IMR-90 (cell line): Measurements from ENCODE around the gene DAND5. TPM values are rescaled to one million over a fixed set of nuclear protein-coding genes. Genes with fewer than 3 reads are reported as not detected.

Source experiments
- ATAC-seq: fragments of 200-7000 bp; cut with Tn5 transposase; 2 replicates; pipeline ENCODE4 v1.9.1; 2020; ENCODE audit warnings: low read depth, mild to moderate bottlenecking, moderate library complexity
- BruUV-seq: library from RNA; stranded (reverse); fragments of 400-500 nt; replicated peaks from 2 replicates; lab custom pipeline; 2021; lab: Mats Ljungman, UMichigan
- CTCF ChIA-PET: fragments of 300-600 bp; formaldehyde crosslinking; extraction: SDS; loops from one replicate; lab custom pipeline; 2021; ENCODE audit warnings: antibody characterized with exemption; lab: Yijun Ruan, JAX
- POLR2A ChIA-PET: fragments of 300-600 bp; sonication (Branson Sonifier 250); formaldehyde crosslinking; loops from one replicate; lab custom pipeline; 2022; ENCODE audit warnings: antibody characterized with exemption; ENCODE audit not compliant: unreplicated experiment; lab: Charles Lee
- DNase-seq: peaks from one replicate; pipeline ENCODE4 v3.0.0; 2013
- H2AFZ ChIP-seq: replicated peaks from 2 replicates; pipeline ENCODE3; 2013; ENCODE audit warnings: low read length, mild to moderate bottlenecking; ENCODE audit not compliant: poor library complexity
- H2AK5ac ChIP-seq: 2 replicates; pipeline ENCODE4 v1.6.1; 2013; ENCODE audit warnings: low read depth, low read length, inconsistent platforms
- H2AK9ac ChIP-seq: replicated peaks from 2 replicates; pipeline ENCODE3; 2013; ENCODE audit warnings: mild to moderate bottlenecking, low read depth, low read length, moderate library complexity; ENCODE audit not compliant: poor library complexity
- H2BK120ac ChIP-seq: 2 replicates; pipeline ENCODE4 v1.6.1; 2013; ENCODE audit warnings: low read depth, low read length, inconsistent platforms
- H2BK15ac ChIP-seq: 3 replicates; pipeline ENCODE4 v1.6.1; 2013; ENCODE audit warnings: low read depth, low read length, inconsistent platforms
- H2BK20ac ChIP-seq: 2 replicates; pipeline ENCODE4 v1.6.1; 2013; ENCODE audit warnings: low read depth, mild to moderate bottlenecking, inconsistent platforms, low read length, moderate library complexity
- H2BK5ac ChIP-seq: 2 replicates; pipeline ENCODE4 v1.6.1; 2013; ENCODE audit warnings: mild to moderate bottlenecking, low read depth, low read length, inconsistent platforms; ENCODE audit not compliant: poor library complexity, severe bottlenecking
- H3K14ac ChIP-seq: replicated peaks from 2 replicates; pipeline ENCODE4 v1.6.1; 2013; ENCODE audit warnings: low read depth, low read length, inconsistent platforms
- H3K18ac ChIP-seq: 2 replicates; pipeline ENCODE4 v1.6.1; 2013; ENCODE audit warnings: low read depth, low read length, control low read depth
- H3K23ac ChIP-seq: 2 replicates; pipeline ENCODE4 v1.6.1; 2013; ENCODE audit warnings: low read depth, low read length, inconsistent platforms
- H3K27ac ChIP-seq: 2 replicates; pipeline ENCODE4 v1.5.1; 2013; ENCODE audit warnings: mild to moderate bottlenecking, control low read depth, low read length; ENCODE audit not compliant: insufficient read depth
- H3K27me3 ChIP-seq: 2 replicates; pipeline ENCODE4 v1.6.1; 2013; ENCODE audit warnings: low read length; ENCODE audit not compliant: control insufficient read depth, insufficient read depth
- H3K36me3 ChIP-seq: 2 replicates; pipeline ENCODE4 v1.6.1; 2013; ENCODE audit warnings: low read length, mixed read lengths; ENCODE audit not compliant: control insufficient read depth, insufficient read depth
- H3K4ac ChIP-seq: 2 replicates; pipeline ENCODE4 v1.6.1; 2013; ENCODE audit warnings: low read depth, low read length, inconsistent platforms
- H3K4me1 ChIP-seq: 2 replicates; pipeline ENCODE4 v1.6.1; 2013; ENCODE audit warnings: low read length, mixed read lengths; ENCODE audit not compliant: control insufficient read depth, insufficient read depth
- H3K4me2 ChIP-seq: 2 replicates; pipeline ENCODE4 v1.6.1; 2013; ENCODE audit warnings: low read depth, mild to moderate bottlenecking, control low read depth, low read length, moderate library complexity
- H3K4me3 ChIP-seq: 2 replicates; pipeline ENCODE4 v1.5.1; 2013; ENCODE audit warnings: low read depth, mild to moderate bottlenecking, control low read depth, low read length, moderate library complexity; ENCODE audit not compliant: insufficient read depth
- H3K56ac ChIP-seq: 2 replicates; pipeline ENCODE4 v1.6.1; 2013; ENCODE audit warnings: low read length, inconsistent platforms; ENCODE audit not compliant: insufficient read depth; ENCODE audit errors: extremely low read depth
- H3K79me1 ChIP-seq, 2 experiments: 2 replicates each; pipeline ENCODE4 v1.6.1; 2013; ENCODE audit warnings: low read length in 2 of 2, inconsistent platforms in 1 of 2, low read depth in 1 of 2
- H3K9ac ChIP-seq: 2 replicates; pipeline ENCODE4 v1.6.1; 2013; ENCODE audit warnings: low read depth, low read length, control low read depth
- H3K9me1 ChIP-seq: 2 replicates; pipeline ENCODE4 v1.6.1; 2013; ENCODE audit warnings: low read length, inconsistent platforms; ENCODE audit not compliant: insufficient read depth
- H3K9me3 ChIP-seq: 2 replicates; pipeline ENCODE4 v1.6.1; 2013; ENCODE audit warnings: low read length; ENCODE audit not compliant: control insufficient read depth, insufficient read depth
- H4K20me1 ChIP-seq: 2 replicates; pipeline ENCODE4 v1.6.1; 2013; ENCODE audit warnings: low read length, inconsistent platforms; ENCODE audit not compliant: insufficient read depth
- H4K5ac ChIP-seq: 2 replicates; pipeline ENCODE4 v1.6.1; 2013; ENCODE audit warnings: mild to moderate bottlenecking, low read depth, low read length, control low read depth
- H4K8ac ChIP-seq, 2 experiments: 2 replicates each; pipeline ENCODE4 v1.6.1; 2013; ENCODE audit warnings: low read depth in 2 of 2, low read length in 2 of 2, control low read depth in 1 of 2, inconsistent platforms in 1 of 2
- H4K91ac ChIP-seq: 2 replicates; pipeline ENCODE4 v1.6.1; 2013; ENCODE audit warnings: low read depth, low read length, inconsistent platforms; ENCODE audit not compliant: insufficient read depth
- BHLHE40 ChIP-seq: fragments of 150-350 bp; IDR thresholded peaks from 2 replicates; pipeline ENCODE4 v1.6.1; 2016; ENCODE audit warnings: mild to moderate bottlenecking, low read depth, low read length
- CTCF ChIP-seq: conservative IDR thresholded peaks from 2 replicates; pipeline ENCODE4 v1.5.1; 2012; ENCODE audit warnings: mild to moderate bottlenecking, low read depth, low read length, improper control_type of control experiment
- FOS ChIP-seq: fragments of 150-350 bp; IDR thresholded peaks from 2 replicates; pipeline ENCODE4 v1.6.1; 2016; ENCODE audit warnings: low read depth, low read length
- MAZ ChIP-seq: IDR thresholded peaks from 2 replicates; pipeline ENCODE4 v1.6.1; 2012; ENCODE audit warnings: low read depth, mild to moderate bottlenecking, low read length, improper control_type of control experiment, moderate library complexity, borderline replicate concordance
- MXI1 ChIP-seq: IDR thresholded peaks from 2 replicates; pipeline ENCODE4 v1.6.1; 2012; ENCODE audit warnings: low read depth, mild to moderate bottlenecking, low read length, moderate library complexity, borderline replicate concordance
- POLR2A ChIP-seq: IDR thresholded peaks from 2 replicates; pipeline ENCODE4 v1.6.1; 2012; ENCODE audit warnings: mild to moderate bottlenecking, low read depth, low read length
- SMC3 ChIP-seq: fragments of 150-350 bp; IDR thresholded peaks from 2 replicates; pipeline ENCODE4 v1.6.1; 2016; ENCODE audit warnings: low read depth, mild to moderate bottlenecking, antibody characterized with exemption, low read length, moderate library complexity
- USF2 ChIP-seq: fragments of 150-350 bp; IDR thresholded peaks from 2 replicates; pipeline ENCODE4 v1.6.1; 2017; ENCODE audit warnings: mild to moderate bottlenecking, antibody characterized with exemption, low read length, low read depth
- WGBS, 2 experiments: methylation state at CpG; one replicate each; pipeline versions ENCODE4 v1.1.5 to v1.1.7; 2013; ENCODE audit warnings: missing lambda C conversion rate in 2 of 2; ENCODE audit not compliant: insufficient read length in 1 of 2; ENCODE audit errors: extremely low coverage in 2 of 2; 5-methylcytosine and 5-hydroxymethylcytosine counted together
- dilution Hi-C: fragments of 300-500 bp; cut with HindIII; formaldehyde crosslinking; loops from one replicate; pipeline ENCODE4 v1.14.3; 2018; ENCODE audit warnings: low sequenced_read_pairs; ENCODE audit not compliant: unreplicated experiment
- in situ Hi-C: fragments of 300-500 bp; cut with MboI; formaldehyde crosslinking; loops from 3 replicates; pipeline ENCODE4 v1.14.3; 2019; ENCODE audit warnings: low sequenced_read_pairs, inconsistent platforms, mixed read lengths
- intact Hi-C: fragments of 100-400 bp; cut with micrococcal nuclease; formaldehyde crosslinking; loops from 2 replicates; pipeline ENCODE4 v1.10.0; 2022
- polyA plus RNA-seq, 3 experiments: library from polyadenylated mRNA; depleted of rRNA; stranded (reverse); fragments of >200 nt; gene quantifications; 2 replicates each; pipeline ENCODE4 v1.2.3, GENCODE V29; 2012; ENCODE audit warnings: low replicate concordance in 1 of 3
- total RNA-seq: library from RNA; depleted of rRNA; stranded (reverse); fragments of >200 nt; gene quantifications from 2 replicates; pipeline ENCODE4 v1.2.3, GENCODE V29; 2012

Gene DAND5
- total and polyA plus RNA-seq, 2 of the 4 experiments (the other 2 are of a cell fraction) = 0.03 TPM; not detected in 1

GRCh38 chr19:13012690-13013608 is 43.6 kb downstream of the DAND5 start:
- no TSS peak for BruUV-seq
- no peaks in the 10 kb centered on the region for H3K27me3 ChIP-seq
- H3K56ac ChIP-seq = no peak overlapping the region
- 60% methylated on average over 3 of the region's 52 CpGs; no CpG with 5 or more reads in 1 of the 2 experiments for WGBS, 2 experiments
- H3K18ac ChIP-seq = peak overlapping the region; percentile 62
- H4K91ac ChIP-seq = peak overlapping the region; percentile 69
- no peaks in the 10 kb centered on the region for H3K9me3 ChIP-seq
- peak overlapping the region; percentile 37; the same call in 1 of the 3 replicates for H2BK15ac ChIP-seq
- peak overlapping the region; percentile 86 for H2BK120ac ChIP-seq
- H2BK20ac ChIP-seq = peak overlapping the region; percentile 22; the same call in 1 of the 2 replicates
- peaks cover 25% of the 10 kb centered on the region for H3K4me1 ChIP-seq
- H3K14ac ChIP-seq = peak overlapping the region; percentile 96
- peaks cover 17% of the 10 kb centered on the region for H4K20me1 ChIP-seq
- ChIA-PET CTCF (interaction anchor here (0.6 to 0.7 kb wide), 4 partner anchors 16 to 102 kb away, joined by 3 to 5 read pairs (median 3); no protein-coding TSS in a partner anchor), POLR2A (interaction anchor here (1.3 kb wide), 1 partner anchor 9 kb away, joined by 8 read pairs; no protein-coding TSS in a partner anchor)
- peak overlapping the region; percentile 63 for H2BK5ac ChIP-seq
- peak overlapping the region; percentile 92 for H2AK9ac ChIP-seq
- peak overlapping the region; percentile 35 for H3K4me3 ChIP-seq
- peak overlapping the region; percentile 88 for H3K23ac ChIP-seq
- peaks cover 10% of the 10 kb centered on the region for H3K9me1 ChIP-seq
- DNase-seq = peak; percentile 63
- dilution Hi-C loops (no loop called here), in situ Hi-C loops (no loop called here), intact Hi-C loops (no loop called here)
- peak overlapping the region; percentile 76 for H4K5ac ChIP-seq
- H3K79me1 ChIP-seq = peaks cover 27 to 67% of the 10 kb centered on the region in 2 experiments
- peak overlapping the region; percentile 89 for H3K9ac ChIP-seq
- peaks cover 3% of the 10 kb centered on the region; the same call in 1 of the 2 replicates for H3K36me3 ChIP-seq
- H2AFZ ChIP-seq = peak overlapping the region; percentile 82
- peak overlapping the region; percentile 97 for H3K27ac ChIP-seq
- peak overlapping the region; percentile 75 to 91 for H4K8ac ChIP-seq
- H3K4ac ChIP-seq = peak overlapping the region; percentile 94
- ATAC-seq = peak; percentile 45
- peak overlapping the region; percentile 84 for H3K4me2 ChIP-seq
- H2AK5ac ChIP-seq = peak overlapping the region; percentile 83
- TF ChIP-seq MAZ = no peak
- 0 out of 2 replicates have a peak, but pooled peaks have one; percentile 15 for TF ChIP-seq MXI1
- no peak for TF ChIP-seq SMC3
- peak; percentile 40 for TF ChIP-seq FOS
- TF ChIP-seq CTCF = 0 out of 2 replicates have a peak, but pooled peaks have one; percentile 0
- no peak for TF ChIP-seq POLR2A
- TF ChIP-seq USF2 = peak; percentile 15; the same call in 1 of the 2 replicates
- TF ChIP-seq BHLHE40 = peak; percentile 92
